ENCODE measurements around the gene MEGF8. TPM values are rescaled to one million over a fixed set of nuclear protein-coding genes. Genes with fewer than 3 reads are reported as not detected.
A peak's percentile ranks its signal among the peaks of the same experiment; 100 is the strongest.

The MEGF8 gene
- total and polyA plus RNA-seq, 2 of the 8 experiments (the other 6 are each of a cell fraction or from before 2014, with no cell fraction given): 13.0 to 23.7 TPM

DNA sequence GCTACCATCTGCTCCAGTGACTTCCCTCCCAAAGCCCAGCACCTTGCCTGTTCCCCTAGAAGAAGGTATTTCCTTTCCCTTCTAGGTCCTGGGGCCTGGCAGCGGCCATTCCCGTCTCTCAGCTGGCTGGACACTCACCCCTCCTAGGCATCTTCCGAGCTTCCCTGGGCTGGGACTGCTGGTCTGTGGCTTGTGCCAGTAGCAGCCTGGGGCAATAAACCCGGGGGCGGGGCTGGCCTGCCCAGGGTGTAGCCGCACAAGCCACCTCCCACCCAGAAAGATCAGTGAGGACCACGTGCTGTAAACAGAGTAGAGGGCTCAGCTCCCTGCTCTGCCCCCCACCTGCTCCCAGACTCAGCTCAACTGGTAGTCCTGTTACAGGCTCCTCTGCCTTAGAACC, 86.8 kb downstream of the MEGF8 start:
- no peaks in the 10 kb centered on the region; a peak in 2 of 8 replicates for H3K36me3 ChIP-seq (ENCODE audit: control insufficient read depth in 2 of 4, insufficient read depth in 4 of 4, low read length in 3 of 4)
- DNase-seq (ENCODE audit: low read depth in 1 of 2, low spot score in 2 of 2) (no peak), FAIRE-seq (no peak)
- H4K5ac ChIP-seq (ENCODE audit: insufficient read length, low read depth, low read length): no peak overlapping the region
- H3K4me3 ChIP-seq (ENCODE audit: extremely low read depth in 1 of 4, insufficient read depth in 2 of 4, low read depth in 3 of 4, low read length in 4 of 4): no peak overlapping the region
- TF ChIP-seq TAF1 (IDR thresholded peaks at IDR 0.05; ENCODE audit: low read depth, low read length) (no peak), NANOG (IDR thresholded peaks at IDR 0.05; ENCODE audit: insufficient read depth, low read depth, low read length, poor library complexity, severe bottlenecking) (no peak), NRF1 (IDR thresholded peaks at IDR 0.05; ENCODE audit: low read depth, low read length) (no peak), FOSL1 (IDR thresholded peaks at IDR 0.05; ENCODE audit: insufficient read depth, low read depth, low read length) (no peak), RFX5 (IDR thresholded peaks at IDR 0.05; ENCODE audit: borderline replicate concordance, low read depth, low read length) (no peak), ZNF274 (IDR thresholded peaks at IDR 0.05; ENCODE audit: borderline replicate concordance, extremely low read depth, low read length) (no peak)
- TF ChIP-seq, protein P1, sequence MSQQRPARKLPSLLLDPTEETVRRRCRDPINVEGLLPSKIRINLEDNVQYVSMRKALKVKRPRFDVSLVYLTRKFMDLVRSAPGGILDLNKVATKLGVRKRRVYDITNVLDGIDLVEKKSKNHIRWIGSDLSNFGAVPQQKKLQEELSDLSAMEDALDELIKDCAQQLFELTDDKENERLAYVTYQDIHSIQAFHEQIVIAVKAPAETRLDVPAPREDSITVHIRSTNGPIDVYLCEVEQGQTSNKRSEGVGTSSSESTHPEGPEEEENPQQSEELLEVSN (IDR thresholded peaks at IDR 0.05): no peak
- TF ChIP-seq, protein P2, sequence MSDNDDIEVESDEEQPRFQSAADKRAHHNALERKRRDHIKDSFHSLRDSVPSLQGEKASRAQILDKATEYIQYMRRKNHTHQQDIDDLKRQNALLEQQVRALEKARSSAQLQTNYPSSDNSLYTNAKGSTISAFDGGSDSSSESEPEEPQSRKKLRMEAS (IDR thresholded peaks at IDR 0.05): 0 out of 2 replicates have a peak, but pooled peaks have one; percentile 23
- H3K56ac ChIP-seq (replicated peaks; ENCODE audit: insufficient read length, low read depth, low read length): no peak overlapping the region
- CTCF ChIA-PET (ENCODE audit: partially characterized antibody): interaction anchor here (0.8 to 6.6 kb wide), 8 partner anchors 8 to 184 kb away, joined by 3 to 38 read pairs (median 4); no protein-coding TSS in a partner anchor
- WGBS, 2 experiments (ENCODE audit: extremely low coverage in 1 of 2, insufficient coverage in 1 of 2, insufficient read length in 1 of 2, insufficient replicate concordance in 2 of 2, low coverage in 1 of 2, low lambda C conversion rate in 2 of 2, missing lambda C conversion rate in 1 of 2): 69% methylated on average over 5 of the region's 7 CpGs; no CpG with 5 or more reads in 1 of the 2 experiments
- no peak overlapping the region for H4K91ac ChIP-seq (replicated peaks; ENCODE audit: insufficient read length, low read length)
- H3K27me3 ChIP-seq (replicated peaks in 1 of 4; ENCODE audit: control insufficient read depth in 3 of 4, extremely low read depth in 1 of 4, insufficient read depth in 3 of 4, low read length in 3 of 4): peaks cover 0 to 26% (median 15%) of the 10 kb centered on the region in 4 experiments; a peak in 5 of 7 replicates
- no peak overlapping the region for H3K27ac ChIP-seq (ENCODE audit: low read depth, low read length)
- no peak overlapping the region for H3K14ac ChIP-seq (ENCODE audit: insufficient read length)
- H3K4me1 ChIP-seq (replicated peaks in 1 of 4; ENCODE audit: control insufficient read depth in 3 of 4, insufficient read depth in 4 of 4, low read length in 3 of 4): peaks cover 0 to 9% (median 1%) of the 10 kb centered on the region in 4 experiments; a peak in 2 of 7 replicates
- H3K23me2 ChIP-seq (ENCODE audit: low read depth, low read length): 0 out of 2 replicates have a peak, but pooled peaks cover 2% of the 10 kb centered on the region
- H3K79me2 ChIP-seq (ENCODE audit: control insufficient read depth in 1 of 2, insufficient read depth in 2 of 2, low read length in 2 of 2): no peaks in the 10 kb centered on the region
- H3K79me1 ChIP-seq (ENCODE audit: low read depth, low read length): no peaks in the 10 kb centered on the region
- no peak overlapping the region for H2AFZ ChIP-seq (ENCODE audit: low read length)
- no peak overlapping the region for H2BK5ac ChIP-seq (ENCODE audit: low read depth, low read length)
- no peak overlapping the region for H3K23ac ChIP-seq (ENCODE audit: insufficient read length)
- no peak overlapping the region for H3K9ac ChIP-seq (replicated peaks in 1 of 4; ENCODE audit: extremely low read depth in 1 of 4, low read depth in 3 of 4, low read length in 3 of 4)
- no peak overlapping the region for H3K4ac ChIP-seq (replicated peaks; ENCODE audit: insufficient read length, low read depth, low read length)
- H2BK120ac ChIP-seq (replicated peaks; ENCODE audit: low read depth, low read length): no peak overlapping the region
- no peaks in the 10 kb centered on the region for H3K9me3 ChIP-seq (ENCODE audit: insufficient read depth in 2 of 2, low read depth in 1 of 2, low read length in 1 of 2)
- H2BK20ac ChIP-seq (ENCODE audit: low read length): no peak overlapping the region
- POLR2A ChIA-PET (ENCODE audit: partially characterized antibody): interaction anchor here (0.9 to 1.8 kb wide), 6 partner anchors 10 to 340 kb away, joined by 3 to 7 read pairs (median 3); no protein-coding TSS in a partner anchor
- no peak overlapping the region for H3K18ac ChIP-seq (ENCODE audit: extremely low read depth, low read length)
- peaks cover 12 to 31% of the 10 kb centered on the region in 2 experiments for H4K20me1 ChIP-seq (replicated peaks in 1 of 2; ENCODE audit: control insufficient read depth in 1 of 2, insufficient read depth in 2 of 2, low read length in 2 of 2)
- no peak overlapping the region for H2AK5ac ChIP-seq (ENCODE audit: low read depth, low read length)
- H3K4me2 ChIP-seq (ENCODE audit: insufficient read depth in 1 of 2, low read depth in 2 of 2, low read length in 2 of 2): no peak overlapping the region
- H2BK15ac ChIP-seq (ENCODE audit: low read length): no peak overlapping the region
- no peak overlapping the region for H4K8ac ChIP-seq (ENCODE audit: extremely low read depth, insufficient read depth, low read length)
- H2BK12ac ChIP-seq (ENCODE audit: low read depth, low read length): no peak overlapping the region
